MM.1S (cell line): Measurements from ENCODE around the gene TGFB2.

Source experiments
- DNase-seq: peaks from one replicate; pipeline ENCODE4 v3.0.0-alpha.2; 2015
- H2AFZ ChIP-seq: fragments of 300-600 bp; sonication (generic); 2 replicates; pipeline ENCODE4 v1.6.0; 2016; ENCODE audit warnings: antibody characterized with exemption, low read length
- H3F3A ChIP-seq: fragments of 300-600 bp; sonication (generic); 2 replicates; pipeline ENCODE4 v1.6.1; 2016; ENCODE audit warnings: mild to moderate bottlenecking, antibody characterized with exemption, low read length, moderate library complexity, mixed read lengths; ENCODE audit not compliant: insufficient read depth
- H3K27ac ChIP-seq: fragments of 300-600 bp; sonication (generic); 2 replicates; pipeline ENCODE4 v1.5.1; 2016; ENCODE audit warnings: mild to moderate bottlenecking, low read length
- H3K27me3 ChIP-seq: fragments of 300-600 bp; sonication (generic); replicated peaks from 2 replicates; pipeline ENCODE4 v1.6.0; 2016; ENCODE audit warnings: low read length; ENCODE audit not compliant: insufficient read depth
- H3K36me3 ChIP-seq: fragments of 300-600 bp; sonication (generic); replicated peaks from 2 replicates; pipeline ENCODE4 v1.6.1; 2016; ENCODE audit warnings: mild to moderate bottlenecking, low read length, mixed read lengths; ENCODE audit not compliant: insufficient read depth
- H3K4me1 ChIP-seq: fragments of 300-600 bp; sonication (generic); 2 replicates; pipeline ENCODE4 v1.6.1; 2016; ENCODE audit warnings: low read length, mixed read lengths
- H3K4me2 ChIP-seq: fragments of 300-600 bp; sonication (generic); 2 replicates; pipeline ENCODE4 v1.6.0; 2016; ENCODE audit warnings: low read depth, low read length
- H3K4me3 ChIP-seq: fragments of 300-600 bp; sonication (generic); 2 replicates; pipeline ENCODE4 v1.5.1; 2016; ENCODE audit warnings: low read length, mixed read lengths
- H3K79me2 ChIP-seq: fragments of 300-600 bp; sonication (generic); 2 replicates; pipeline ENCODE4 v1.6.1; 2016; ENCODE audit warnings: mixed run types, low read length, mixed read lengths
- H3K9ac ChIP-seq: fragments of 300-600 bp; sonication (generic); 2 replicates; pipeline ENCODE4 v1.6.1; 2016; ENCODE audit warnings: low read length, mixed read lengths
- H3K9me2 ChIP-seq: fragments of 300-600 bp; sonication (generic); replicated peaks from 2 replicates; pipeline ENCODE4 v1.6.1; 2016; ENCODE audit warnings: mild to moderate bottlenecking, low read length, mixed read lengths; ENCODE audit not compliant: insufficient read depth
- H3K9me3 ChIP-seq: fragments of 300-600 bp; sonication (generic); replicated peaks from 2 replicates; pipeline ENCODE4 v1.6.1; 2016; ENCODE audit warnings: mild to moderate bottlenecking, low read length, mixed read lengths; ENCODE audit not compliant: insufficient read depth
- H4K20me1 ChIP-seq: fragments of 300-600 bp; sonication (generic); 2 replicates; pipeline ENCODE4 v1.6.1; 2016; ENCODE audit warnings: mild to moderate bottlenecking, low read length, moderate library complexity, mixed read lengths; ENCODE audit not compliant: insufficient read depth
- CTCF ChIP-seq: fragments of 300-600 bp; sonication (generic); IDR thresholded peaks from 2 replicates; pipeline ENCODE4 v1.5.1; 2016; ENCODE audit warnings: antibody characterized with exemption, low read length, mixed read lengths
- EZH2 ChIP-seq: fragments of 300-600 bp; sonication (generic); optimal IDR thresholded peaks from 2 replicates; pipeline ENCODE3; 2017; ENCODE audit warnings: low read depth, mild to moderate bottlenecking, antibody characterized with exemption, low read length, mixed read lengths
- EZH2phosphoT487 ChIP-seq: fragments of 300-600 bp; sonication (generic); IDR thresholded peaks from 2 replicates; pipeline ENCODE4 v1.6.1; 2018; ENCODE audit warnings: antibody characterized with exemption, low read length

Gene TGFB2

GRCh38 chr1:218490406-218490922 lies 145.3 kb downstream of the TGFB2 start:
- Histone ChIP-seq H2AFZ (no peak overlapping the region), H3K27ac (no peak overlapping the region), H3K27me3 (no peaks in the 10 kb centered on the region), H3K9ac (no peak overlapping the region), H4K20me1 (no peaks in the 10 kb centered on the region), H3K4me1 (peaks cover 33% of the 10 kb centered on the region), H3K79me2 (no peaks in the 10 kb centered on the region), H3K4me3 (no peak overlapping the region), H3F3A (peaks cover 20% of the 10 kb centered on the region), H3K36me3 (no peaks in the 10 kb centered on the region), H3K9me3 (no peaks in the 10 kb centered on the region), H3K9me2 (no peaks in the 10 kb centered on the region), H3K4me2 (no peak overlapping the region)
- no peak for DNase-seq
- no peak for TF ChIP-seq CTCF
- TF ChIP-seq EZH2 = no peak
- no peak for TF ChIP-seq EZH2phosphoT487

DNA sequence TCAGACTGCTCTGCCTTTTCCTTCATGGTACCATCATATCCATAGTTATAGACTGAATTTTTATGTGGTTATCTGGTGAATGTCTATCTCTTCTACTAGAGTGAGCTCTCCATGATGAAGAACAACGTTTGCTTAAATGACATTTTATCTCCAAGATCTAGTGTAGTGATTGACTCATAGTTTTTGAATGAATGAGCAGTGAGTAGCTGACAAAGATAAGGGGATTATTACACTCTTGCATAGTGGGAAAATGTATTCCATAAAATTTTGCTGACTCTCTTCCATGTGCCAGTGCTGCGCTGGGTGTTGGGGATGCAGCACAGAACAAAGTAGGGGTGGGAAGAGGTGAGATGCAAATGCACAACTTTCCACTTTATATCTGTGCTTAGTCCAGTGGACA lies 147.7 kb downstream of the TGFB2 start:
- Histone ChIP-seq H3K79me2 (no peaks in the 10 kb centered on the region), H4K20me1 (no peaks in the 10 kb centered on the region), H3K4me3 (no peak overlapping the region), H3K27me3 (no peaks in the 10 kb centered on the region), H3K4me1 (peaks cover 30% of the 10 kb centered on the region), H3F3A (peaks cover 20% of the 10 kb centered on the region), H3K27ac (no peak overlapping the region), H2AFZ (no peak overlapping the region), H3K4me2 (peak overlapping the region; percentile 46; the same call in 1 of the 2 replicates), H3K9ac (no peak overlapping the region), H3K36me3 (no peaks in the 10 kb centered on the region), H3K9me3 (no peaks in the 10 kb centered on the region), H3K9me2 (no peaks in the 10 kb centered on the region)
- no peak for TF ChIP-seq CTCF
- no peak for DNase-seq

DNA sequence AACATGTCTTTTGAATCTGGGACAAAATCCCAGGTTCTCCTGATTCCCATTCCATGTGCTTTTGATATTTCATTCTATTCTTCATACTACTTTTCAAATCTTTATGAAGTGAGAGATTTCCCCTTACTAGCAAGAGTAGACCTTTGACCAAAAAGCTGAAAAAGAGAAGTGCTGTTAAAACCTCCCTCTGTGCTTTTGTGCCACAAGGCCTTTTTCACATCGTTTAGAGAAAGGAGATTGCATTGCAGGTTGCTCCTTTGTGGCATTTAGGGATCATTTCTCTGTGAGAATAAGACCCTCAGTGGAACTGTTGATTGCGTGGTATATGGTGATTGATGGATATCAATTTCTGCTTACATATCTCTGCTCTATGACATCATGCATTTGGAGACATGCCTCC lies 148.8 kb downstream of the TGFB2 start:
- Histone ChIP-seq H3K27ac (peak overlapping the region; percentile 69), H3K36me3 (no peaks in the 10 kb centered on the region), H3F3A (peaks cover 20% of the 10 kb centered on the region), H2AFZ (0 out of 2 replicates have a peak overlapping the region, but pooled peaks have one; percentile 4), H4K20me1 (no peaks in the 10 kb centered on the region), H3K9ac (no peak overlapping the region; the same call in 1 of the 2 replicates), H3K4me3 (no peak overlapping the region), H3K27me3 (no peaks in the 10 kb centered on the region), H3K9me2 (no peaks in the 10 kb centered on the region), H3K4me2 (peak overlapping the region; percentile 46), H3K4me1 (peaks cover 30% of the 10 kb centered on the region), H3K79me2 (no peaks in the 10 kb centered on the region), H3K9me3 (no peaks in the 10 kb centered on the region)
- TF ChIP-seq EZH2phosphoT487 (no peak), CTCF (no peak)
- no peak for DNase-seq
